Measurements from ENCODE around the gene FYB1.

- no peak for TF ChIP-seq POLR2A (IDR thresholded peaks at IDR 0.05)
- TF ChIP-seq, protein P1, sequence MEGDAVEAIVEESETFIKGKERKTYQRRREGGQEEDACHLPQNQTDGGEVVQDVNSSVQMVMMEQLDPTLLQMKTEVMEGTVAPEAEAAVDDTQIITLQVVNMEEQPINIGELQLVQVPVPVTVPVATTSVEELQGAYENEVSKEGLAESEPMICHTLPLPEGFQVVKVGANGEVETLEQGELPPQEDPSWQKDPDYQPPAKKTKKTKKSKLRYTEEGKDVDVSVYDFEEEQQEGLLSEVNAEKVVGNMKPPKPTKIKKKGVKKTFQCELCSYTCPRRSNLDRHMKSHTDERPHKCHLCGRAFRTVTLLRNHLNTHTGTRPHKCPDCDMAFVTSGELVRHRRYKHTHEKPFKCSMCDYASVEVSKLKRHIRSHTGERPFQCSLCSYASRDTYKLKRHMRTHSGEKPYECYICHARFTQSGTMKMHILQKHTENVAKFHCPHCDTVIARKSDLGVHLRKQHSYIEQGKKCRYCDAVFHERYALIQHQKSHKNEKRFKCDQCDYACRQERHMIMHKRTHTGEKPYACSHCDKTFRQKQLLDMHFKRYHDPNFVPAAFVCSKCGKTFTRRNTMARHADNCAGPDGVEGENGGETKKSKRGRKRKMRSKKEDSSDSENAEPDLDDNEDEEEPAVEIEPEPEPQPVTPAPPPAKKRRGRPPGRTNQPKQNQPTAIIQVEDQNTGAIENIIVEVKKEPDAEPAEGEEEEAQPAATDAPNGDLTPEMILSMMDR (IDR thresholded peaks at IDR 0.05), result no peak
Observed at GRCh38 chr5:39193553-39194465, 25.6 kb downstream of the FYB1 start.

Measured in lower leg skin (tissue), 3 donors.